ENCODE results near the gene SYS1.

GRCh38 chr20:45372241-45372640, 9.3 kb downstream of the SYS1 start:
- TF ChIP-seq POLR2A (IDR thresholded peaks at IDR 0.05): no peak
- no peak for TF ChIP-seq CTCF (IDR thresholded peaks at IDR 0.05)

All from adrenal gland (tissue), 5 donors.